Left ventricle myocardium inferior (tissue), 1 donor: ENCODE data around the gene NDUFS6. TPM values are rescaled to one million over a fixed set of nuclear protein-coding genes. Genes with fewer than 3 reads are reported as not detected.
A peak's percentile ranks its signal among the peaks of the same experiment; 100 is the strongest.

Source experiments
- DNase-seq: peaks from one replicate; pipeline ENCODE4 v3.0.0-alpha.2; 2020
- H3K27ac ChIP-seq: fragments of 200-600 bp; replicated peaks from 2 replicates; pipeline ENCODE4 v1.8.0; 2021
- H3K27me3 ChIP-seq: fragments of 200-600 bp; 2 replicates; pipeline ENCODE4 v1.8.0; 2021; ENCODE audit warnings: low read depth
- H3K36me3 ChIP-seq: fragments of 200-600 bp; 2 replicates; pipeline ENCODE4 v1.8.0; 2021
- H3K4me1 ChIP-seq: fragments of 200-600 bp; 2 replicates; pipeline ENCODE4 v1.8.0; 2021
- H3K4me3 ChIP-seq: fragments of 200-600 bp; 2 replicates; pipeline ENCODE4 v1.8.0; 2021; ENCODE audit warnings: mild to moderate bottlenecking, moderate library complexity
- H3K9me3 ChIP-seq: fragments of 200-600 bp; replicated peaks from 2 replicates; pipeline ENCODE4 v1.8.0; 2021
- CTCF ChIP-seq: fragments of 200-600 bp; IDR thresholded peaks from 2 replicates; pipeline ENCODE4 v1.8.0; 2021; ENCODE audit warnings: antibody characterized with exemption, mild to moderate bottlenecking, borderline replicate concordance
- intact Hi-C: fragments of 100-400 bp; cut with micrococcal nuclease; formaldehyde crosslinking; loops from one replicate; pipeline ENCODE4 v1.11.0; 2022
- total RNA-seq: library from RNA; stranded (reverse); fragmentation: NEBNext Ultra II Directional; extraction: Animal tissue kit (Norgen Biotek cat#: 25700); gene quantifications from one replicate; pipeline ENCODE4 v1.2.1, GENCODE V29; 2021
- donor health status: DM: no; HTN: yes; CAD: no; lungs with severe emphysema.

The NDUFS6 gene
- total RNA-seq, 1 donor from 2014 or later: 122 TPM

- H3K4me1 ChIP-seq: no peaks in the 10 kb centered on the region
- TF ChIP-seq CTCF: peak; percentile 78
- peaks cover 48% of the 10 kb centered on the region for H3K27me3 ChIP-seq
- intact Hi-C loops: no loop called here
- H3K36me3 ChIP-seq: no peaks in the 10 kb centered on the region
- no peak overlapping the region for H3K4me3 ChIP-seq
- no peak overlapping the region for H3K27ac ChIP-seq
- DNase-seq: no peak
- peaks cover 4% of the 10 kb centered on the region for H3K9me3 ChIP-seq
Observed at GRCh38 chr5:1763548-1763911, 37.7 kb upstream of the NDUFS6 start.

- intact Hi-C loops: no loop called here
- H3K4me3 ChIP-seq: no peak overlapping the region
- no peaks in the 10 kb centered on the region for H3K36me3 ChIP-seq
- no peak overlapping the region for H3K27ac ChIP-seq
- H3K4me1 ChIP-seq: no peaks in the 10 kb centered on the region
- no peak for TF ChIP-seq CTCF
- DNase-seq: no peak
- peaks cover 47% of the 10 kb centered on the region for H3K27me3 ChIP-seq
- H3K9me3 ChIP-seq: no peaks in the 10 kb centered on the region
Observed at GRCh38 chr5:1763960-1764605, 37.1 kb upstream of the NDUFS6 start.

GRCh38 chr5:1764606-1764960 is 36.6 kb upstream of the NDUFS6 start:
- Histone ChIP-seq H3K27me3 (peaks cover 47% of the 10 kb centered on the region), H3K36me3 (no peaks in the 10 kb centered on the region), H3K27ac (no peak overlapping the region), H3K4me3 (no peak overlapping the region), H3K9me3 (no peaks in the 10 kb centered on the region), H3K4me1 (no peaks in the 10 kb centered on the region)
- TF ChIP-seq CTCF: no peak
- intact Hi-C loops: no loop called here
- no peak for DNase-seq

GRCh38 chr5:1765141-1765879 is 35.9 kb upstream of the NDUFS6 start:
- Histone ChIP-seq H3K4me1 (no peaks in the 10 kb centered on the region), H3K27ac (no peak overlapping the region), H3K9me3 (no peaks in the 10 kb centered on the region), H3K27me3 (peaks cover 47% of the 10 kb centered on the region), H3K4me3 (no peak overlapping the region), H3K36me3 (no peaks in the 10 kb centered on the region)
- intact Hi-C loops: no loop called here
- no peak for DNase-seq
- no peak for TF ChIP-seq CTCF

GRCh38 chr5:1765880-1766235 is 35.3 kb upstream of the NDUFS6 start:
- DNase-seq: no peak
- no peak for TF ChIP-seq CTCF
- Histone ChIP-seq H3K27me3 (peaks cover 44% of the 10 kb centered on the region), H3K9me3 (no peaks in the 10 kb centered on the region), H3K4me3 (no peak overlapping the region), H3K36me3 (no peaks in the 10 kb centered on the region), H3K4me1 (no peaks in the 10 kb centered on the region), H3K27ac (no peak overlapping the region)
- intact Hi-C loops: no loop called here
